ENCODE measurements around the gene RHBDF1.
"Not testable (repeated sequence)": the region's sequence is repeated elsewhere in the genome, so short reads cannot be mapped to it uniquely, and the experiment has no call there.

DNA sequence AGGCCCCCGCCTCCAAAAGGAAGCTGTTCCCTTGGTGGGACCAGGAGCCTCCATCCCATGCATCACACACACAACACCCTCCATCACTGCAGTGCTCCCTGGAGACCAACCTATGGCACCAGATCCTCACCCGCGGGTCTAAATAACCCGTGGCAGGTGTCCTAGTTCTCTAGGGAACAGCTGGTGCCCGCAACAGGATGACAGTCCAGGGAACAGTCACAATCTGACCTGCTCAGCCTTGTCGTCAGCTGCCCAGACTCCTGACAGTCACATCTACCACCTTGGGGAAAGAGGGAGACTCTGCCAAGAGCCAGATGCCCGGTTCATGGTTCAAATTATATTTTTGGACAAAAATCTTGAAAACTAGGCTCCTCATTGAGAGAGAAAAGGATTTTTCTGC, 41.8 kb downstream of the RHBDF1 start:
- TF ChIP-seq, protein P1, sequence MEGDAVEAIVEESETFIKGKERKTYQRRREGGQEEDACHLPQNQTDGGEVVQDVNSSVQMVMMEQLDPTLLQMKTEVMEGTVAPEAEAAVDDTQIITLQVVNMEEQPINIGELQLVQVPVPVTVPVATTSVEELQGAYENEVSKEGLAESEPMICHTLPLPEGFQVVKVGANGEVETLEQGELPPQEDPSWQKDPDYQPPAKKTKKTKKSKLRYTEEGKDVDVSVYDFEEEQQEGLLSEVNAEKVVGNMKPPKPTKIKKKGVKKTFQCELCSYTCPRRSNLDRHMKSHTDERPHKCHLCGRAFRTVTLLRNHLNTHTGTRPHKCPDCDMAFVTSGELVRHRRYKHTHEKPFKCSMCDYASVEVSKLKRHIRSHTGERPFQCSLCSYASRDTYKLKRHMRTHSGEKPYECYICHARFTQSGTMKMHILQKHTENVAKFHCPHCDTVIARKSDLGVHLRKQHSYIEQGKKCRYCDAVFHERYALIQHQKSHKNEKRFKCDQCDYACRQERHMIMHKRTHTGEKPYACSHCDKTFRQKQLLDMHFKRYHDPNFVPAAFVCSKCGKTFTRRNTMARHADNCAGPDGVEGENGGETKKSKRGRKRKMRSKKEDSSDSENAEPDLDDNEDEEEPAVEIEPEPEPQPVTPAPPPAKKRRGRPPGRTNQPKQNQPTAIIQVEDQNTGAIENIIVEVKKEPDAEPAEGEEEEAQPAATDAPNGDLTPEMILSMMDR (IDR thresholded peaks at IDR 0.05) = not testable (repeated sequence)
- not testable (repeated sequence) for TF ChIP-seq POLR2A, POLR2AphosphoS5 (IDR thresholded peaks at IDR 0.05)

Measured in prostate gland (tissue), 2 donors.